Measurements from ENCODE around the gene CCDC159.
"Not testable (repeated sequence)": the region's sequence is repeated elsewhere in the genome, so short reads cannot be mapped to it uniquely, and the experiment has no call there.

DNA sequence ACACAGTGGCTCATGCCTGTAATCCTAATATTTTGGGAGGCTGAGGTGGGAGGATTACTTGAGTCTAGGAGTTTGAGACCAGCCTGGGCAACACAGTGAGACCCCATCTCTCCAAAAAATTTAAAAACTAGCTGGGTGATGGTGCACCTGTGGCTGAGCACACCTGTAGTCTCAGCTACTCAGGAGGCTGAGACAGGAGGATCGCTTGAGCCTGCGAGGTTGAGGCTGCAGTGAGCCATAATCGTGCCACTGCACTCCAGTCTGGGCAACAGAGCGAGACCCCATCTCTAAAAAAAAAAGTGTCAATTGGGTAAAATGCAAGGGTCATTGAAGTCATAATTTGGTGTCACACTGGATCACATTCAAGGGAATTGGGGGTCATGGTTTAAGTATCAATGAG lies 7.8 kb downstream of the CCDC159 start:
- not testable (repeated sequence) for TF ChIP-seq CREB1 (CRISPR knock-in tag; IDR thresholded peaks at IDR 0.05; ENCODE audit: low read depth)
- TF ChIP-seq, protein P1, sequence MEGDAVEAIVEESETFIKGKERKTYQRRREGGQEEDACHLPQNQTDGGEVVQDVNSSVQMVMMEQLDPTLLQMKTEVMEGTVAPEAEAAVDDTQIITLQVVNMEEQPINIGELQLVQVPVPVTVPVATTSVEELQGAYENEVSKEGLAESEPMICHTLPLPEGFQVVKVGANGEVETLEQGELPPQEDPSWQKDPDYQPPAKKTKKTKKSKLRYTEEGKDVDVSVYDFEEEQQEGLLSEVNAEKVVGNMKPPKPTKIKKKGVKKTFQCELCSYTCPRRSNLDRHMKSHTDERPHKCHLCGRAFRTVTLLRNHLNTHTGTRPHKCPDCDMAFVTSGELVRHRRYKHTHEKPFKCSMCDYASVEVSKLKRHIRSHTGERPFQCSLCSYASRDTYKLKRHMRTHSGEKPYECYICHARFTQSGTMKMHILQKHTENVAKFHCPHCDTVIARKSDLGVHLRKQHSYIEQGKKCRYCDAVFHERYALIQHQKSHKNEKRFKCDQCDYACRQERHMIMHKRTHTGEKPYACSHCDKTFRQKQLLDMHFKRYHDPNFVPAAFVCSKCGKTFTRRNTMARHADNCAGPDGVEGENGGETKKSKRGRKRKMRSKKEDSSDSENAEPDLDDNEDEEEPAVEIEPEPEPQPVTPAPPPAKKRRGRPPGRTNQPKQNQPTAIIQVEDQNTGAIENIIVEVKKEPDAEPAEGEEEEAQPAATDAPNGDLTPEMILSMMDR (conservative IDR thresholded peaks at IDR 0.05; ENCODE audit: low read depth in 2 of 2), result not testable (repeated sequence)
